ENCODE measurements around the gene MYH13.

Gene MYH13

DNA sequence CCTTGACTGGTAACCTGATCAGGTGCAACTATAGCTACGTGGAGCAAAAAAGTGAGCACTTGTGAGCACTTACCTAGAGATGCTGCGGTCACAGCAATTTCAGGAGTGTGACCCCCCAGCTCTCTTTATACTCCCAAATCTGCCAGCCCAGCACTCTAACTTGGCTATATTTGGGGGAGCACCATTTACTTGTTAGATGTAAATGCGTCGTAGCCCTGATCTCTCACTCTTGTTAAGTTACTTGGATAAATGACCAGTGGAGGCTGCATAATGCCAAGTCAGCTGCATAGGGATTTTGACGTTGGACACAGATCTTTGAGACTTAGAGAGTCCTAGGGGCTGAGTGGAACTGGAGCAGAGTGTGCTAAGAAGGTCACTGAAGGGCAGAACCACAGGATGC, at the start of gene MYH13:
Gene MYH13, minus strand, starts transcription at position 101 of the 400 bp plus-strand sequence. CDS start 8,476 bp downstream, outside the sequence.
- Histone ChIP-seq H3K4me2 (no peak within 1 kb of the TSS), H3K9me3 (no peaks in the 10 kb centered on the region), H3K36me3 (no peaks in the 10 kb centered on the region), H3K27ac (no peak within 1 kb of the TSS), H4K20me1 (no peaks in the 10 kb centered on the region), H3K27me3 (no peaks in the 10 kb centered on the region), H3K9ac (no peak within 1 kb of the TSS), H3K4me1 (0 out of 2 replicates have a peak, but pooled peaks cover 7% of the 10 kb centered on the region), H3K4me3 (no peak within 1 kb of the TSS)
- TF ChIP-seq Cebpa-rat (IDR thresholded peaks at IDR 0.05) = no peak

DNA sequence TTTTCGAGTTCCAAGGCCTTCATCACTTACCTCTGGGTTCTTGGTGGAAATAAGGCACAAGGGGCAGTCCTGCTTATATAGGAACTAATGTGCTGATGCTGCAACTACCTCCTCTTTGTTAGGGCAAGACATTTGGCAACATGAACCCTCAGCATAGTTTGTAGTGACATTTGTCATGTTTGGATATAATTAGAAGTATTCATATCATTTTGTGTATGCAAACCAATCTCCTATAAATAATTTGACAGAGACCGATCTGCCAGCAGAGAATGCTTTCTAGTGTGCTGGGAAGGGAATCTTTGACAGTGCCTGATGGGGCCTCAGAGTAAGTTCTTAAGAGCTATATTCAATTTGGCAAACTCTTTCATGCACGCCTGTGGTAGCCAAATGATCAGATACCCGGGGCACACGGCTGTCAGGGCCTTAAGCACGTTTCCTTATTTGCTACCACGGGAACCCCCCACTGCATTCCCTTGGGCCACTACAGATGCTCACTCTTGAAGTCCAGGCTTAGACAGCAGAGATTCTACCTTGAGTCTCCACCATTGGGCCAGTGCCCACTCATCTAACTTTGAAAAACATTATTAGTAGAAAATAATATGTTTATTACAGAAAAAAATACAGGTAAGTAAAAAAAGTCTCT, 49.2 kb upstream of the MYH13 start, which contains the start of gene MYH8:
Gene MYH8, minus strand, starts transcription at position 51 of the 643 bp plus-strand sequence. CDS start 1,723 bp downstream, outside the sequence.
- no peak within 1 kb of the TSS for H3K27ac ChIP-seq
- H3K4me2 ChIP-seq = no peak within 1 kb of the TSS; the same call in 1 of the 2 replicates
- H3K4me1 ChIP-seq = no peaks in the 10 kb centered on the region
- H3K4me3 ChIP-seq = no peak within 1 kb of the TSS
- TF ChIP-seq Cebpa-rat (IDR thresholded peaks at IDR 0.05) = no peak
- H3K27me3 ChIP-seq = no peaks in the 10 kb centered on the region
- no peaks in the 10 kb centered on the region for H3K36me3 ChIP-seq
- H3K9me3 ChIP-seq = no peaks in the 10 kb centered on the region
- H3K9ac ChIP-seq = no peak within 1 kb of the TSS
- no peaks in the 10 kb centered on the region for H4K20me1 ChIP-seq

DNA sequence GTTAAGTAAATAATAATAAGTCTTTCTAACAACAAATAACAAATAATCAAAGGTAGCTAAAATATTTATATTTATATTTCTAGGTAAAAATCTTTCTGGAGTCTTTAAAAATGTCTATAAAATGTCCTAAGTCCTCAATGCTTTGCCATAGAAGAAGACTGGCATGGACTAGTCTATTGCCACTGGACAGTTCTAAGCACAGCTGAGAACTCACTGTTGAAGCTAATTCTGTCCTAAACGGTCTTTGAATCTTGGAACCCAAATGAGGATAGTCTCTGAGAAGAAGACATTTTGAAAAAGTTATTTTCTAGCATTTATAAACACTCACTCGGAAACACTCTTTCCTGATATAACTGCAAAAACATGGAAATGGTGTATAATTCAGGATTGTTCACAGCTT, 48.4 kb upstream of the MYH13 start:
- Histone ChIP-seq H3K9me3 (no peaks in the 10 kb centered on the region), H3K4me2 (no peak overlapping the region), H3K27ac (no peak overlapping the region), H3K27me3 (no peaks in the 10 kb centered on the region), H3K9ac (no peak overlapping the region), H3K36me3 (no peaks in the 10 kb centered on the region), H4K20me1 (no peaks in the 10 kb centered on the region), H3K4me1 (no peaks in the 10 kb centered on the region), H3K4me3 (no peak overlapping the region)
- no peak for TF ChIP-seq Cebpa-rat (IDR thresholded peaks at IDR 0.05)

DNA sequence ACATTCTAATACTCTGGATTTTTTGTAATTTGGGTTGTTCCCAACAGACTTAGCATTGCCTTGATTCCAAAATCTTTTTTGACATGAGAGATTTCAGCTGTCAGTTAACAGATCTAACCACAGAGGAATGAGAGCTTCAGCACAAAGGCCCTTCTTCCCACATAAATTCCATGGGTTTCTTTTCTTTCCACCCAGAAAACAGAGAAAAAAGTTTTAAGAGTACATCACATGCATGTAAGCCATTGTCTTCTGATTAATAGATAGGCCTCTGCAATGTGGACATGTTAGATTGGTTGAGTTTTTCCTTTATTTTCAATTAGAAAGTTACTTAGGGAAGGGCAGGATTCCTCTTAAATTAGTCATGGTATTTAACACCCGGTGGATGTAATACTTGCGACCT, 48.0 kb upstream of the MYH13 start:
- H3K36me3 ChIP-seq = no peaks in the 10 kb centered on the region
- H3K9me3 ChIP-seq = no peaks in the 10 kb centered on the region
- no peak overlapping the region for H3K27ac ChIP-seq
- TF ChIP-seq Cebpa-rat (IDR thresholded peaks at IDR 0.05) = no peak
- no peaks in the 10 kb centered on the region for H3K27me3 ChIP-seq
- no peak overlapping the region for H3K9ac ChIP-seq
- no peak overlapping the region for H3K4me3 ChIP-seq
- no peak overlapping the region for H3K4me2 ChIP-seq
- H4K20me1 ChIP-seq = no peaks in the 10 kb centered on the region
- no peaks in the 10 kb centered on the region for H3K4me1 ChIP-seq

DNA sequence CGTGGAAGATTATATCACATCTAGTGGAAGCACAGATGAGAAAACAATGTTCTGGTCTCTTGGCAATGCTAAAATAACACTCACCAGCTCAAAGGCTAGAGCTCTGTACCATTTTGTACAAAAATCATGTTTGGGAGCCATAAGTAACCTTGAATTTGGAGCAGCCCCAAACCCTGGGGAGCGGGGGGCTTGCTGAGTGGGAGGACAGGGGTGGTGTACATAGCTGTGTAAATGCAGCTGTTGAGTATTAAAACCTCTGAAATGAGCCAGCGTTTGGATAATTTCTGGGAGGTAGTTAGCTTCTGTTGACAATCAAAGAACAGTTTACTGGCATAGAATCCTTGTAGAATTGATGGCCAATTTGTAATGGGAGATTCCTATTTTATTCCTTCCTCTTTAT, 44.6 kb upstream of the MYH13 start:
- no peaks in the 10 kb centered on the region for H4K20me1 ChIP-seq
- TF ChIP-seq Cebpa-rat (IDR thresholded peaks at IDR 0.05) = no peak
- no peak overlapping the region for H3K9ac ChIP-seq
- no peak overlapping the region for H3K27ac ChIP-seq
- no peak overlapping the region for H3K4me2 ChIP-seq
- H3K4me1 ChIP-seq = no peaks in the 10 kb centered on the region
- no peak overlapping the region for H3K4me3 ChIP-seq
- no peaks in the 10 kb centered on the region for H3K27me3 ChIP-seq
- no peaks in the 10 kb centered on the region for H3K36me3 ChIP-seq
- no peaks in the 10 kb centered on the region for H3K9me3 ChIP-seq

DNA sequence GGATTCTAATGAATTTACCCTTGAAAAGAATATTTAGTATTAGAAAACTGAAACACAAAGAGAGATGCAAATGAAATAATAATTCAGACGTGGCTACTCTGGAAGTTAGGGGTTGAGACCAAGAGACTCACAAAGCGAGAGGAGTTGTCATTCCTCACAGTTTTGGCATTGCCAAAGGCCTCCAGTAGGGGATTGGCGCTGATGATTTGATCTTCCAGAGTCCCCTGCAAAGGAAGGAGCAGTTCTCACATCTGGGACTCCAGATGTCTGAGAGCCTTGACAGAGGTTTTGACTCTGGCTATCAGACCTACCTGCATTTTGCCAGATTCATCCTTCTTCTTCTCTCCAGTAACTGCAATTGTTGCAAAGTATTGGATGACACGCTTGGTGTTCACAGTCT, 42.4 kb upstream of the MYH13 start:
- Histone ChIP-seq H3K4me2 (no peak overlapping the region), H3K27ac (no peak overlapping the region), H3K4me1 (no peaks in the 10 kb centered on the region), H3K36me3 (no peaks in the 10 kb centered on the region), H3K9me3 (no peaks in the 10 kb centered on the region), H3K4me3 (no peak overlapping the region), H3K27me3 (no peaks in the 10 kb centered on the region), H4K20me1 (no peaks in the 10 kb centered on the region), H3K9ac (no peak overlapping the region)
- TF ChIP-seq Cebpa-rat (IDR thresholded peaks at IDR 0.05) = no peak

DNA sequence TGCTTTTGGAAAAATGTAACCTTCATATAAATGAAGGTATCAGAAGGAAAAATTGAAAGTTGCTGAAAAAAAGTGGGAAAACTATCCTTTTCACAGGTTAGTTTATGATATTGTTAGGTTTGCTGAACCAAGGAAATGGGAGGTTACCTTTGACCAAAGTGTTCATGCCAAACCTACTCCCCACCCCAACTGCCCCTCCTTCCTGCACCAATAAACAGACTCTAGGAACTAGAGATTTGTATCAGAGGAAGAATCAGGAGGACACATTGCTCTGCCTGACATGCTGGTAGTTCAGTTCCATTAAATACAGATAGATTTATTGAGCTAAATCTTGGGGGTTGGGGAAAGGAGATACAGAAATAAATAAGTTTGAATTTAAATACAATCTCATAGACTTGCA, 30.8 kb upstream of the MYH13 start:
- Histone ChIP-seq H3K9ac (no peak overlapping the region), H3K4me1 (no peaks in the 10 kb centered on the region), H3K36me3 (no peaks in the 10 kb centered on the region), H3K27me3 (no peaks in the 10 kb centered on the region), H3K27ac (no peak overlapping the region), H3K4me3 (no peak overlapping the region), H3K4me2 (no peak overlapping the region), H4K20me1 (no peaks in the 10 kb centered on the region), H3K9me3 (no peaks in the 10 kb centered on the region)
- no peak for TF ChIP-seq Cebpa-rat (IDR thresholded peaks at IDR 0.05)

DNA sequence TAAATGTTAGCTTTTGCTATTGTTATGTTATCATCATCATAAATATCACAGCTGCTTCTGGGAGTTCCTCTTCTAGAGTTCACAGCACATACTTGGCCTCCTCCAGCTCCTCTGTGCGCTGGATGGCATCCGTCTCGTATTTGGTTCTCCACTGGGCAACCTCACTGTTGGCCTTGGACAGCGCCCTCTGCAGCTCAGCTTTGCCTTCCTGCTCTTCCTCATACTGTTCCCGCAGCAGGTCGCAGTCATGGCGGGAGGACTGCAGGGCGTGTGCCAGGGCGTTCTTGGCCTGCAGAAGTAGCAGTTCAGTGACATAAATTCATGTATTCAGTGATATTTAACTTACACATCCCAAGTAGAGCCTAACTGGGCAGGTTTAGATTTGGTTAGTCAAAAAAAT, 25.5 kb upstream of the MYH13 start:
- no peak for TF ChIP-seq Cebpa-rat (IDR thresholded peaks at IDR 0.05)
- Histone ChIP-seq H3K4me2 (no peak overlapping the region), H3K36me3 (no peaks in the 10 kb centered on the region), H3K4me3 (no peak overlapping the region), H3K4me1 (no peaks in the 10 kb centered on the region), H3K9ac (no peak overlapping the region), H3K27me3 (no peaks in the 10 kb centered on the region), H3K27ac (no peak overlapping the region), H4K20me1 (no peaks in the 10 kb centered on the region), H3K9me3 (no peaks in the 10 kb centered on the region)

DNA sequence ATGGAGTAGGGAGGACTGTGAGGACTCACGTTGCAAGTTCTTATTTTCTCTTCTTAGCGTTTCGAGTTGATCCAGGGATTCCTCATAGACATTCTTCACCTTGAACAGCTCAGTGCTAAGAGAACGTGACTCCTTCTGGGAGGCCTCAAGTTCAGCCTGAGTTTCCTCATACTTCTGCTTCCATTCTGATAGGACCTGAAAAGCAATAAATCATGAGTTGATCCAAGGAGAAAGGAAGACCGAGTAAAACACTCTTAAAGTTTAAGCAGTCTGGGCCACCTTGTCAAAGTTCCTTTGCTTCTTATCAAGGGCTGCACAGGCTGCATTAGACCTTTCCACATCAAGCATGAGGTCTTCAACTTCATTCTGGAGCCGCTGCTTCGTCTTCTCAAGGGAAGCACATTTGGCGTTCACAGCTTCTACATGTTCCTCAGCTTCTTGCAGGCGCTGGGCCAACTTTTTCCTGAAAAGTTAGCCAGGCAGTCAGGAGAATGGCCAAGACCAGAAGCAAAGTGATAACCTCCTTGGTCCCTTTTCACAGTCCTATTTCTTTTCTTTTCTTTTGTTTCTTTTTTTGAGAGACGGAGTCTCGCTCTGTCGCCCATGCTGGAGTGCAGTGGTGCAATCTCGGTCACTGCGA, 23.8 kb upstream of the MYH13 start:
- Histone ChIP-seq H3K9me3 (no peaks in the 10 kb centered on the region), H3K4me2 (no peak overlapping the region), H3K36me3 (no peaks in the 10 kb centered on the region), H3K4me1 (no peaks in the 10 kb centered on the region), H4K20me1 (no peaks in the 10 kb centered on the region), H3K9ac (no peak overlapping the region), H3K27me3 (no peaks in the 10 kb centered on the region), H3K27ac (no peak overlapping the region), H3K4me3 (no peak overlapping the region)
- no peak for TF ChIP-seq Cebpa-rat (IDR thresholded peaks at IDR 0.05)

DNA sequence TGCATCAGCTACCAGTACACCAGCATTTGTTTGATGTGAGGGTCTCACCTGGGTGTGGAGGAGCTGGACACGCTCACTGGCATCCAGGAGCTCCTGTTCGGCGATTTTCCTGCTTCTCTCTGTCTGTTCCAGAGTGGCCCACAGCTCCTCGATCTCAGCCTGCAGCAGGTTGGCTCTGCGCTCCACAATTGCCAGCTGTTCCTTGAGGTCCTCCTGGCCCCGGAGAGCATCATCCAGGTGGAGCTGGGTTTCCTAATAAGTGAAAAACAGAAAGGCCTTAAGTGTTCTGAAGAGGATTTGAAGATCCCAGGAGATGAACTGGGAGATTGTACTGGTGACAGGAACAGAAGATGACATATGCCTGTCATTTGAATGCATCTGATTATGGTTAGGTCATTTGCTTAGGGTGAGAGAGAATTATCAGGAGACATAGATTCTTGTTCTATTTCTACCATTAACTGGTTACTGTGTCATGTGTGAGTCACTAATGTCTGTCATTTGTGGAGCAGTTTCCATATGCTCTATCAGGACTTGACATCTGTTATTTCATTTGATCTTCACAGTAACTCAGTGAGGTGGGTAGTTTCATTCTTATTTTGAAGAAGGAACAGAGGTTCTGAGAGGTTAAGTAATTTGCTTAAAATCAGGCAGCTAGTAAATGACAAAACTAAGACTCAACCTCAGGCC, 21.5 kb upstream of the MYH13 start:
- Histone ChIP-seq H3K36me3 (no peaks in the 10 kb centered on the region), H4K20me1 (no peaks in the 10 kb centered on the region), H3K9me3 (no peaks in the 10 kb centered on the region), H3K27ac (no peak overlapping the region), H3K4me1 (no peaks in the 10 kb centered on the region), H3K27me3 (no peaks in the 10 kb centered on the region), H3K9ac (no peak overlapping the region), H3K4me3 (no peak overlapping the region), H3K4me2 (no peak overlapping the region)
- TF ChIP-seq Cebpa-rat (IDR thresholded peaks at IDR 0.05) = no peak
